Osteocyte (in vitro differentiated cells): ENCODE measurements around the gene TTC28. TPM values are rescaled to one million over a fixed set of nuclear protein-coding genes. Genes with fewer than 3 reads are reported as not detected.

Source experiments
- DNase-seq: peaks from one replicate; pipeline ENCODE4 v3.0.0; 2021; ENCODE audit warnings: mixed read lengths; ENCODE audit not compliant: unreplicated experiment; ENCODE audit errors: extremely low spot score
- H3K27ac Mint-ChIP-seq: one replicate; pipeline ENCODE4 v1.8.0; 2021; ENCODE audit warnings: mild to moderate bottlenecking, mixed read lengths; ENCODE audit not compliant: unreplicated experiment
- H3K27me3 Mint-ChIP-seq: one replicate; pipeline ENCODE4 v1.8.0; 2021; ENCODE audit warnings: mixed read lengths; ENCODE audit not compliant: unreplicated experiment
- H3K36me3 Mint-ChIP-seq: one replicate; pipeline ENCODE4 v1.8.0; 2021; ENCODE audit warnings: mixed read lengths; ENCODE audit not compliant: unreplicated experiment
- H3K4me1 Mint-ChIP-seq: one replicate; pipeline ENCODE4 v1.8.0; 2021; ENCODE audit warnings: mixed read lengths; ENCODE audit not compliant: unreplicated experiment
- H3K4me3 Mint-ChIP-seq: one replicate; pipeline ENCODE4 v1.8.0; 2021; ENCODE audit warnings: mild to moderate bottlenecking, moderate library complexity, mixed read lengths; ENCODE audit not compliant: unreplicated experiment
- H3K9me3 Mint-ChIP-seq: one replicate; pipeline ENCODE4 v1.8.0; 2021; ENCODE audit warnings: mixed read lengths; ENCODE audit not compliant: unreplicated experiment
- CTCF ChIP-seq: fragments of 200-600 bp; sonication (generic); IDR thresholded peaks from 2 replicates; pipeline ENCODE4 v1.5.0; 2021; ENCODE audit warnings: antibody characterized with exemption, mild to moderate bottlenecking, moderate library complexity
- total RNA-seq: library from RNA; stranded (reverse); gene quantifications from 2 replicates; pipeline ENCODE4 v1.2.1, GENCODE V29; 2021

The TTC28 gene
- total RNA-seq, 1 donor from 2014 or later: 70.3 TPM

- Mint-ChIP-seq H3K36me3 (peaks cover 10% of the 10 kb centered on the region), H3K9me3 (peaks cover 16% of the 10 kb centered on the region), H3K27ac (no peak overlapping the region), H3K4me3 (no peak overlapping the region), H3K27me3 (no peaks in the 10 kb centered on the region), H3K4me1 (peaks cover 23% of the 10 kb centered on the region)
- no peak for DNase-seq
- TF ChIP-seq CTCF: no peak
These were observed 707.7 kb downstream of the TTC28 start for GRCh38 chr22:27971926-27972325.

GRCh38 chr22:27970596-27971220 lies 708.9 kb downstream of the TTC28 start:
- H3K4me3 Mint-ChIP-seq: no peak overlapping the region
- peaks cover 25% of the 10 kb centered on the region for H3K4me1 Mint-ChIP-seq
- TF ChIP-seq CTCF: no peak
- peak overlapping the region; percentile 73 for H3K27ac Mint-ChIP-seq
- H3K36me3 Mint-ChIP-seq: peaks cover 9% of the 10 kb centered on the region
- no peak for DNase-seq
- no peaks in the 10 kb centered on the region for H3K27me3 Mint-ChIP-seq
- H3K9me3 Mint-ChIP-seq: peaks cover 16% of the 10 kb centered on the region

GRCh38 chr22:27966168-27967064 lies 713.2 kb downstream of the TTC28 start:
- Mint-ChIP-seq H3K36me3 (peaks cover 7% of the 10 kb centered on the region), H3K27me3 (no peaks in the 10 kb centered on the region), H3K4me3 (no peak overlapping the region), H3K4me1 (peaks cover 40% of the 10 kb centered on the region), H3K27ac (no peak overlapping the region), H3K9me3 (peaks cover 10% of the 10 kb centered on the region)
- no peak for TF ChIP-seq CTCF
- DNase-seq: no peak

- H3K9me3 Mint-ChIP-seq: no peaks in the 10 kb centered on the region
- H3K4me1 Mint-ChIP-seq: peaks cover 33% of the 10 kb centered on the region
- no peak overlapping the region for H3K27ac Mint-ChIP-seq
- TF ChIP-seq CTCF: no peak
- DNase-seq: no peak
- no peaks in the 10 kb centered on the region for H3K27me3 Mint-ChIP-seq
- peaks cover 8% of the 10 kb centered on the region for H3K36me3 Mint-ChIP-seq
- no peak overlapping the region for H3K4me3 Mint-ChIP-seq
These were observed 717.2 kb downstream of the TTC28 start for GRCh38 chr22:27962268-27963044.

- Mint-ChIP-seq H3K4me1 (peaks cover 33% of the 10 kb centered on the region), H3K36me3 (peaks cover 11% of the 10 kb centered on the region), H3K27me3 (no peaks in the 10 kb centered on the region), H3K27ac (no peak overlapping the region), H3K4me3 (no peak overlapping the region), H3K9me3 (no peaks in the 10 kb centered on the region)
- TF ChIP-seq CTCF: no peak
- DNase-seq: no peak
These were observed 718.0 kb downstream of the TTC28 start for GRCh38 chr22:27961680-27962079.
